DOHH2 (cell line): ENCODE data around the gene ROR2.

Source experiments
- H3F3A ChIP-seq: fragments of 200-600 bp; sonication (generic), shearing (Covaris generic); 2 replicates; pipeline ENCODE4 v1.6.0; 2016; ENCODE audit warnings: antibody characterized with exemption, mild to moderate bottlenecking; ENCODE audit not compliant: control insufficient read depth, insufficient read depth
- H3K27ac ChIP-seq: fragments of 200-600 bp; sonication (generic); 2 replicates; pipeline ENCODE4 v1.5.1; 2014; ENCODE audit warnings: low read depth, mild to moderate bottlenecking, low read length, moderate library complexity
- H3K27me3 ChIP-seq: fragments of 200-600 bp; sonication (generic); 2 replicates; pipeline ENCODE4 v1.6.1; 2014; ENCODE audit warnings: mild to moderate bottlenecking, low read length, mixed read lengths; ENCODE audit not compliant: control insufficient read depth
- H3K36me3 ChIP-seq: fragments of 200-600 bp; sonication (generic); 2 replicates; pipeline ENCODE4 v1.6.1; 2014; ENCODE audit warnings: mild to moderate bottlenecking, low read length, moderate library complexity, mixed read lengths; ENCODE audit not compliant: control insufficient read depth
- H3K4me1 ChIP-seq: fragments of 200-600 bp; sonication (generic); 2 replicates; pipeline ENCODE4 v1.6.1; 2014; ENCODE audit warnings: mild to moderate bottlenecking, low read length, mixed read lengths; ENCODE audit not compliant: control insufficient read depth
- H3K4me2 ChIP-seq: fragments of 200-600 bp; sonication (generic); 2 replicates; pipeline ENCODE4 v1.6.0; 2014; ENCODE audit warnings: mild to moderate bottlenecking, low read length, moderate library complexity
- H3K4me3 ChIP-seq: fragments of 200-600 bp; sonication (generic); 2 replicates; pipeline ENCODE4 v1.5.1; 2014; ENCODE audit warnings: mild to moderate bottlenecking, low read length, mixed read lengths
- H3K79me2 ChIP-seq: fragments of 200-600 bp; sonication (generic); 2 replicates; pipeline ENCODE4 v1.6.1; 2014; ENCODE audit warnings: mild to moderate bottlenecking, low read length, mixed read lengths; ENCODE audit not compliant: control insufficient read depth
- H3K9me2 ChIP-seq: fragments of 200-600 bp; sonication (generic); replicated peaks from 2 replicates; pipeline ENCODE4 v1.6.1; 2014; ENCODE audit warnings: mild to moderate bottlenecking, low read length, mixed read lengths; ENCODE audit not compliant: control insufficient read depth
- H3K9me3 ChIP-seq: fragments of 200-600 bp; sonication (generic); 2 replicates; pipeline ENCODE4 v1.6.1; 2014; ENCODE audit warnings: antibody characterized with exemption, low read length, mixed read lengths; ENCODE audit not compliant: control insufficient read depth, insufficient read depth
- H4K20me1 ChIP-seq: fragments of 200-600 bp; sonication (generic); 2 replicates; pipeline ENCODE4 v1.6.0; 2014; ENCODE audit warnings: low read depth, mild to moderate bottlenecking, antibody characterized with exemption, low read length, moderate library complexity; ENCODE audit not compliant: control insufficient read depth, insufficient read depth
- CTCF ChIP-seq: fragments of 200-600 bp; sonication (generic); IDR thresholded peaks from one replicate; pipeline ENCODE4 v1.5.1; 2014; ENCODE audit warnings: antibody characterized with exemption, mild to moderate bottlenecking, low read depth, low read length; ENCODE audit not compliant: poor library complexity, severe bottlenecking
- EZH2phosphoT487 ChIP-seq: fragments of 200-600 bp; sonication (generic); IDR thresholded peaks from 2 replicates; pipeline ENCODE4 v1.6.1; 2017; ENCODE audit warnings: borderline replicate concordance, mild to moderate bottlenecking, antibody characterized with exemption, low read length, moderate library complexity, mixed read lengths

The ROR2 gene

GRCh38 chr9:91908746-91909145 lies 41.3 kb downstream of the ROR2 start:
- Histone ChIP-seq H3F3A (no peaks in the 10 kb centered on the region), H3K4me1 (no peaks in the 10 kb centered on the region), H3K27me3 (peaks cover 8% of the 10 kb centered on the region), H4K20me1 (no peaks in the 10 kb centered on the region), H3K4me2 (no peak overlapping the region), H3K4me3 (no peak overlapping the region), H3K79me2 (no peaks in the 10 kb centered on the region), H3K9me3 (no peaks in the 10 kb centered on the region), H3K36me3 (no peaks in the 10 kb centered on the region), H3K9me2 (no peaks in the 10 kb centered on the region), H3K27ac (no peak overlapping the region)
- TF ChIP-seq CTCF (no peak), EZH2phosphoT487 (no peak)

- H3K36me3 ChIP-seq = no peaks in the 10 kb centered on the region
- no peaks in the 10 kb centered on the region for H3K79me2 ChIP-seq
- no peak overlapping the region for H3K27ac ChIP-seq
- H3F3A ChIP-seq = no peaks in the 10 kb centered on the region
- no peaks in the 10 kb centered on the region for H4K20me1 ChIP-seq
- H3K4me2 ChIP-seq = no peak overlapping the region
- H3K4me3 ChIP-seq = no peak overlapping the region
- no peak for TF ChIP-seq EZH2phosphoT487
- no peak for TF ChIP-seq CTCF
- no peaks in the 10 kb centered on the region for H3K4me1 ChIP-seq
- H3K27me3 ChIP-seq = peaks cover 5% of the 10 kb centered on the region
- H3K9me2 ChIP-seq = no peaks in the 10 kb centered on the region
- H3K9me3 ChIP-seq = no peaks in the 10 kb centered on the region
Measured at GRCh38 chr9:91908293-91908623, 41.8 kb downstream of the ROR2 start.

- H3K4me2 ChIP-seq = no peak overlapping the region
- TF ChIP-seq CTCF = no peak
- TF ChIP-seq EZH2phosphoT487 = no peak
- peaks cover 3% of the 10 kb centered on the region; the same call in 1 of the 2 replicates for H3K27me3 ChIP-seq
- no peaks in the 10 kb centered on the region for H4K20me1 ChIP-seq
- H3K9me2 ChIP-seq = no peaks in the 10 kb centered on the region
- H3K4me1 ChIP-seq = no peaks in the 10 kb centered on the region
- no peaks in the 10 kb centered on the region for H3K79me2 ChIP-seq
- H3F3A ChIP-seq = no peaks in the 10 kb centered on the region
- H3K4me3 ChIP-seq = no peak overlapping the region
- no peak overlapping the region for H3K27ac ChIP-seq
- no peaks in the 10 kb centered on the region for H3K36me3 ChIP-seq
- H3K9me3 ChIP-seq = no peaks in the 10 kb centered on the region
Measured at GRCh38 chr9:91907484-91908292, 42.3 kb downstream of the ROR2 start.
